ENCODE results near the gene ANGPTL4. TPM values are rescaled to one million over a fixed set of nuclear protein-coding genes. Genes with fewer than 3 reads are reported as not detected.

The ANGPTL4 gene
- total and polyA plus RNA-seq, 2 of the 13 experiments (the other 11 are each of a cell fraction or from before 2014, with no cell fraction given): 0.80 to 21.7 TPM

- TF ChIP-seq PAX8 (CRISPR knock-in tag; IDR thresholded peaks at IDR 0.05; ENCODE audit: borderline replicate concordance) (no peak), GLI4 (CRISPR knock-in tag; IDR thresholded peaks at IDR 0.05; ENCODE audit: borderline replicate concordance) (no peak), MAFG (CRISPR knock-in tag; IDR thresholded peaks at IDR 0.05) (no peak), JARID2 (CRISPR knock-in tag; IDR thresholded peaks at IDR 0.05; ENCODE audit: insufficient replicate concordance) (no peak), ZNF589 (CRISPR knock-in tag; conservative IDR thresholded peaks at IDR 0.05) (no peak), ZNF557 (CRISPR knock-in tag; IDR thresholded peaks at IDR 0.05) (no peak), HOXA3 (CRISPR knock-in tag; IDR thresholded peaks at IDR 0.05) (peak; percentile 47), ATM (IDR thresholded peaks at IDR 0.05; ENCODE audit: borderline replicate concordance) (no peak), IRF1 (CRISPR knock-in tag; IDR thresholded peaks at IDR 0.05; ENCODE audit: low read depth) (no peak), ZNF703 (CRISPR knock-in tag; IDR thresholded peaks at IDR 0.05; ENCODE audit: borderline replicate concordance) (no peak), ZNF138 (CRISPR knock-in tag; IDR thresholded peaks at IDR 0.05; ENCODE audit: low read depth) (no peak)
- TF ChIP-seq, protein P1, sequence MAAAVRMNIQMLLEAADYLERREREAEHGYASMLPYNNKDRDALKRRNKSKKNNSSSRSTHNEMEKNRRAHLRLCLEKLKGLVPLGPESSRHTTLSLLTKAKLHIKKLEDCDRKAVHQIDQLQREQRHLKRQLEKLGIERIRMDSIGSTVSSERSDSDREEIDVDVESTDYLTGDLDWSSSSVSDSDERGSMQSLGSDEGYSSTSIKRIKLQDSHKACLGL (CRISPR knock-in tag; IDR thresholded peaks at IDR 0.05): no peak
- TF ChIP-seq, protein P2, sequence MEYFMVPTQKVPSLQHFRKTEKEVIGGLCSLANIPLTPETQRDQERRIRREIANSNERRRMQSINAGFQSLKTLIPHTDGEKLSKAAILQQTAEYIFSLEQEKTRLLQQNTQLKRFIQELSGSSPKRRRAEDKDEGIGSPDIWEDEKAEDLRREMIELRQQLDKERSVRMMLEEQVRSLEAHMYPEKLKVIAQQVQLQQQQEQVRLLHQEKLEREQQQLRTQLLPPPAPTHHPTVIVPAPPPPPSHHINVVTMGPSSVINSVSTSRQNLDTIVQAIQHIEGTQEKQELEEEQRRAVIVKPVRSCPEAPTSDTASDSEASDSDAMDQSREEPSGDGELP (IDR thresholded peaks at IDR 0.05; ENCODE audit: borderline replicate concordance, low read depth): 0 out of 2 replicates have a peak, but pooled peaks have one; percentile 26
- TF ChIP-seq, protein P3, sequence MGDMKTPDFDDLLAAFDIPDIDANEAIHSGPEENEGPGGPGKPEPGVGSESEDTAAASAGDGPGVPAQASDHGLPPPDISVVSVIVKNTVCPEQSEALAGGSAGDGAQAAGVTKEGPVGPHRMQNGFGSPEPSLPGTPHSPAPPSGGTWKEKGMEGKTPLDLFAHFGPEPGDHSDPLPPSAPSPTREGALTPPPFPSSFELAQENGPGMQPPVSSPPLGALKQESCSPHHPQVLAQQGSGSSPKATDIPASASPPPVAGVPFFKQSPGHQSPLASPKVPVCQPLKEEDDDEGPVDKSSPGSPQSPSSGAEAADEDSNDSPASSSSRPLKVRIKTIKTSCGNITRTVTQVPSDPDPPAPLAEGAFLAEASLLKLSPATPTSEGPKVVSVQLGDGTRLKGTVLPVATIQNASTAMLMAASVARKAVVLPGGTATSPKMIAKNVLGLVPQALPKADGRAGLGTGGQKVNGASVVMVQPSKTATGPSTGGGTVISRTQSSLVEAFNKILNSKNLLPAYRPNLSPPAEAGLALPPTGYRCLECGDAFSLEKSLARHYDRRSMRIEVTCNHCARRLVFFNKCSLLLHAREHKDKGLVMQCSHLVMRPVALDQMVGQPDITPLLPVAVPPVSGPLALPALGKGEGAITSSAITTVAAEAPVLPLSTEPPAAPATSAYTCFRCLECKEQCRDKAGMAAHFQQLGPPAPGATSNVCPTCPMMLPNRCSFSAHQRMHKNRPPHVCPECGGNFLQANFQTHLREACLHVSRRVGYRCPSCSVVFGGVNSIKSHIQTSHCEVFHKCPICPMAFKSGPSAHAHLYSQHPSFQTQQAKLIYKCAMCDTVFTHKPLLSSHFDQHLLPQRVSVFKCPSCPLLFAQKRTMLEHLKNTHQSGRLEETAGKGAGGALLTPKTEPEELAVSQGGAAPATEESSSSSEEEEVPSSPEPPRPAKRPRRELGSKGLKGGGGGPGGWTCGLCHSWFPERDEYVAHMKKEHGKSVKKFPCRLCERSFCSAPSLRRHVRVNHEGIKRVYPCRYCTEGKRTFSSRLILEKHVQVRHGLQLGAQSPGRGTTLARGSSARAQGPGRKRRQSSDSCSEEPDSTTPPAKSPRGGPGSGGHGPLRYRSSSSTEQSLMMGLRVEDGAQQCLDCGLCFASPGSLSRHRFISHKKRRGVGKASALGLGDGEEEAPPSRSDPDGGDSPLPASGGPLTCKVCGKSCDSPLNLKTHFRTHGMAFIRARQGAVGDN (CRISPR knock-in tag; IDR thresholded peaks at IDR 0.05): peak; percentile 89
- TF ChIP-seq, protein P4, sequence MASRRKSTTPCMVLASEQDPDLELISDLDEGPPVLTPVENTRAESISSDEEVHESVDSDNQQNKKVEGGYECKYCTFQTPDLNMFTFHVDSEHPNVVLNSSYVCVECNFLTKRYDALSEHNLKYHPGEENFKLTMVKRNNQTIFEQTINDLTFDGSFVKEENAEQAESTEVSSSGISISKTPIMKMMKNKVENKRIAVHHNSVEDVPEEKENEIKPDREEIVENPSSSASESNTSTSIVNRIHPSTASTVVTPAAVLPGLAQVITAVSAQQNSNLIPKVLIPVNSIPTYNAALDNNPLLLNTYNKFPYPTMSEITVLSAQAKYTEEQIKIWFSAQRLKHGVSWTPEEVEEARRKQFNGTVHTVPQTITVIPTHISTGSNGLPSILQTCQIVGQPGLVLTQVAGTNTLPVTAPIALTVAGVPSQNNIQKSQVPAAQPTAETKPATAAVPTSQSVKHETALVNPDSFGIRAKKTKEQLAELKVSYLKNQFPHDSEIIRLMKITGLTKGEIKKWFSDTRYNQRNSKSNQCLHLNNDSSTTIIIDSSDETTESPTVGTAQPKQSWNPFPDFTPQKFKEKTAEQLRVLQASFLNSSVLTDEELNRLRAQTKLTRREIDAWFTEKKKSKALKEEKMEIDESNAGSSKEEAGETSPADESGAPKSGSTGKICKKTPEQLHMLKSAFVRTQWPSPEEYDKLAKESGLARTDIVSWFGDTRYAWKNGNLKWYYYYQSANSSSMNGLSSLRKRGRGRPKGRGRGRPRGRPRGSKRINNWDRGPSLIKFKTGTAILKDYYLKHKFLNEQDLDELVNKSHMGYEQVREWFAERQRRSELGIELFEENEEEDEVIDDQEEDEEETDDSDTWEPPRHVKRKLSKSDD (CRISPR knock-in tag; IDR thresholded peaks at IDR 0.05; ENCODE audit: low read depth): no peak
- TF ChIP-seq, protein P5, sequence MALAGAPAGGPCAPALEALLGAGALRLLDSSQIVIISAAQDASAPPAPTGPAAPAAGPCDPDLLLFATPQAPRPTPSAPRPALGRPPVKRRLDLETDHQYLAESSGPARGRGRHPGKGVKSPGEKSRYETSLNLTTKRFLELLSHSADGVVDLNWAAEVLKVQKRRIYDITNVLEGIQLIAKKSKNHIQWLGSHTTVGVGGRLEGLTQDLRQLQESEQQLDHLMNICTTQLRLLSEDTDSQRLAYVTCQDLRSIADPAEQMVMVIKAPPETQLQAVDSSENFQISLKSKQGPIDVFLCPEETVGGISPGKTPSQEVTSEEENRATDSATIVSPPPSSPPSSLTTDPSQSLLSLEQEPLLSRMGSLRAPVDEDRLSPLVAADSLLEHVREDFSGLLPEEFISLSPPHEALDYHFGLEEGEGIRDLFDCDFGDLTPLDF (CRISPR knock-in tag; IDR thresholded peaks at IDR 0.05): no peak
Observed at GRCh38 chr19:8421484-8422461, 57.8 kb downstream of the ANGPTL4 start (continued).
